Glutamatergic neuron (in vitro differentiated cells): ENCODE results near the gene TSHZ2. TPM values are rescaled to one million over a fixed set of nuclear protein-coding genes. Genes with fewer than 3 reads are reported as not detected.

Source experiments
- DNase-seq: peaks from one replicate; pipeline ENCODE4 v3.0.0; 2022
- H3K27ac Mint-ChIP-seq: one replicate; pipeline ENCODE4 v1.8.0; 2020; ENCODE audit warnings: mild to moderate bottlenecking, mixed read lengths, inconsistent platforms; ENCODE audit not compliant: unreplicated experiment
- H3K27me3 Mint-ChIP-seq: one replicate; pipeline ENCODE4 v1.8.0; 2020; ENCODE audit warnings: mild to moderate bottlenecking, moderate library complexity, mixed read lengths, inconsistent platforms; ENCODE audit not compliant: unreplicated experiment
- H3K36me3 Mint-ChIP-seq: one replicate; pipeline ENCODE4 v1.8.0; 2020; ENCODE audit warnings: mild to moderate bottlenecking, mixed read lengths, inconsistent platforms; ENCODE audit not compliant: unreplicated experiment
- H3K4me1 Mint-ChIP-seq: one replicate; pipeline ENCODE4 v1.8.0; 2020; ENCODE audit warnings: mild to moderate bottlenecking, low read depth, mixed read lengths, inconsistent platforms; ENCODE audit not compliant: unreplicated experiment
- H3K4me3 Mint-ChIP-seq: one replicate; pipeline ENCODE4 v1.8.0; 2020; ENCODE audit warnings: mild to moderate bottlenecking, mixed read lengths, inconsistent platforms; ENCODE audit not compliant: unreplicated experiment
- H3K9me3 Mint-ChIP-seq: one replicate; pipeline ENCODE4 v1.8.0; 2020; ENCODE audit warnings: mild to moderate bottlenecking, moderate library complexity, mixed read lengths, inconsistent platforms; ENCODE audit not compliant: unreplicated experiment
- CTCF ChIP-seq: fragments of 200-600 bp; sonication (generic); IDR thresholded peaks from one replicate; pipeline ENCODE4 v1.5.0; 2021; ENCODE audit not compliant: partially characterized antibody, unreplicated experiment
- total RNA-seq: library from RNA; stranded (reverse); fragmentation: NEBNext Ultra II Directional; extraction: Animal tissue kit (Norgen Biotek cat#: 25700); gene quantifications from one replicate; pipeline ENCODE4 v1.2.1, GENCODE V29; 2021; ENCODE audit not compliant: unreplicated experiment

Gene TSHZ2
- total RNA-seq, 1 donor from 2014 or later = 10.0 TPM

GRCh38 chr20:53336892-53337291, 364.7 kb downstream of the TSHZ2 start:
- H3K36me3 Mint-ChIP-seq = no peaks in the 10 kb centered on the region
- H3K4me1 Mint-ChIP-seq = peaks cover 13% of the 10 kb centered on the region
- no peak overlapping the region for H3K4me3 Mint-ChIP-seq
- H3K27me3 Mint-ChIP-seq = peaks cover 5% of the 10 kb centered on the region
- peaks cover 2% of the 10 kb centered on the region for H3K9me3 Mint-ChIP-seq
- H3K27ac Mint-ChIP-seq = no peak overlapping the region
- no peak for DNase-seq
- TF ChIP-seq CTCF = no peak

GRCh38 chr20:53337390-53338101, 365.4 kb downstream of the TSHZ2 start:
- DNase-seq = no peak
- Mint-ChIP-seq H3K27me3 (peaks cover 5% of the 10 kb centered on the region), H3K4me3 (no peak overlapping the region), H3K27ac (no peak overlapping the region), H3K4me1 (peaks cover 13% of the 10 kb centered on the region), H3K36me3 (no peaks in the 10 kb centered on the region), H3K9me3 (peaks cover 2% of the 10 kb centered on the region)
- TF ChIP-seq CTCF = no peak

- Mint-ChIP-seq H3K4me1 (peaks cover 13% of the 10 kb centered on the region), H3K36me3 (no peaks in the 10 kb centered on the region), H3K9me3 (peaks cover 2% of the 10 kb centered on the region), H3K27me3 (peaks cover 5% of the 10 kb centered on the region), H3K27ac (no peak overlapping the region), H3K4me3 (no peak overlapping the region)
- no peak for TF ChIP-seq CTCF
- DNase-seq = no peak
Measured at GRCh38 chr20:53338716-53339115, 366.6 kb downstream of the TSHZ2 start.

- H3K27me3 Mint-ChIP-seq = peaks cover 3% of the 10 kb centered on the region
- H3K4me3 Mint-ChIP-seq = no peak overlapping the region
- peaks cover 2% of the 10 kb centered on the region for H3K4me1 Mint-ChIP-seq
- DNase-seq = no peak
- H3K9me3 Mint-ChIP-seq = no peaks in the 10 kb centered on the region
- no peak for TF ChIP-seq CTCF
- H3K27ac Mint-ChIP-seq = no peak overlapping the region
- no peaks in the 10 kb centered on the region for H3K36me3 Mint-ChIP-seq
Measured at GRCh38 chr20:53342429-53342828, 370.3 kb downstream of the TSHZ2 start.

GRCh38 chr20:53343448-53343847, 371.3 kb downstream of the TSHZ2 start:
- peaks cover 2% of the 10 kb centered on the region for H3K4me1 Mint-ChIP-seq
- no peak for TF ChIP-seq CTCF
- no peaks in the 10 kb centered on the region for H3K27me3 Mint-ChIP-seq
- no peak overlapping the region for H3K27ac Mint-ChIP-seq
- no peaks in the 10 kb centered on the region for H3K36me3 Mint-ChIP-seq
- H3K4me3 Mint-ChIP-seq = no peak overlapping the region
- no peak for DNase-seq
- no peaks in the 10 kb centered on the region for H3K9me3 Mint-ChIP-seq
